GM21786 (cell line): ENCODE data around the gene MXRA7.
"Not testable (repeated sequence)": the region's sequence is repeated elsewhere in the genome, so short reads cannot be mapped to it uniquely, and the experiment has no call there.

Source experiments
- ATAC-seq: cut with Tn5 transposase; IDR thresholded peaks from one replicate; pipeline ENCODE4 v1.9.1; 2021; ENCODE audit not compliant: unreplicated experiment

Gene MXRA7

DNA sequence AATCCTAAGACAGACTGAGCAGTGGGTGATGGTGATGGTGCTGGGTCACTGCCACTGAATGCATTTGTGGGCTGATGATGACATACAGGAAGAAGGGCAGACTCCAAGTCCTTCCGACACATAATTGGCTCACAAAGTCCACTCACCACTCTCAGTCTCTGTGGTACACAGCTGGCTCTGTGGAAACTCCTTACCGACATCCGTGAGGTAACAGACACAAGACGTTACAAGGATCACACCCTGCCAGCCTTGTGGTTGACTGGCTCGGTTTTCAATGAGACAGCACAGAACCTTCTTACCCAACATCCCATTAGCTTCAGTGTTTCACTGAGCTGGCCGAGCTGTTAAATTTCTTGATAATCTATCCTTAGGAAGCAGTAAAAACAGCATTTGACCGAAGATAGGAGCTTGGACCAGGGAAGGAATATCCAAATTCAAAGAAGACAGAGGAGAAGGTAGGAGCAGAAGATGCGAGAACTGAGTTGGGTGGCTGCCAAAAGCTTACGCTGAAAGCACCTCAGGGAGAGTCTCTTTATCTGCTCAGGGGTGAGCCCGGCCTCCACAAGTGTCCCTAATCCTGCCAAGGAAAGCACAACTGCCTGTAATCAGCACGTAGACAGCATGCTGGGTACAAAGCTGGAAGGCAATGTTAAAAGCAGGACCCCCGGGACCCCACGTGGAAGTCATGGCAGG, 5.5 kb upstream of the MXRA7 start:
- no peak for ATAC-seq

DNA sequence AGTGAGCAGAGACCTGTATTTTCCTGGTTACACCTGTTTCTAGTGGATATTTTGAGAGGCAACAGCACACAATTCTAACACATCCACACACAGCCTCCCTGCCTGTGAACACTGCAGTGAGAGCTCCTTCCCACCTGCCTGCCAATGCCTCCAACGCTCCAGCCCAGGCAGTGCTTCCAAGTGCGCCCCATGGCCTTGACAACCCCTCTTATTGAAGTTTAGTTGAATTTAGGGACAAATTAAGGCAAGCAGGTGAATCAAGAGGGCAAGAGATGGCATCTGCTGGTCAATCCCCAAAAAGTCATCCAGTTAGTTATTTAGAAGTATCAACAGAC, 4.7 kb upstream of the MXRA7 start:
- ATAC-seq = no peak

DNA sequence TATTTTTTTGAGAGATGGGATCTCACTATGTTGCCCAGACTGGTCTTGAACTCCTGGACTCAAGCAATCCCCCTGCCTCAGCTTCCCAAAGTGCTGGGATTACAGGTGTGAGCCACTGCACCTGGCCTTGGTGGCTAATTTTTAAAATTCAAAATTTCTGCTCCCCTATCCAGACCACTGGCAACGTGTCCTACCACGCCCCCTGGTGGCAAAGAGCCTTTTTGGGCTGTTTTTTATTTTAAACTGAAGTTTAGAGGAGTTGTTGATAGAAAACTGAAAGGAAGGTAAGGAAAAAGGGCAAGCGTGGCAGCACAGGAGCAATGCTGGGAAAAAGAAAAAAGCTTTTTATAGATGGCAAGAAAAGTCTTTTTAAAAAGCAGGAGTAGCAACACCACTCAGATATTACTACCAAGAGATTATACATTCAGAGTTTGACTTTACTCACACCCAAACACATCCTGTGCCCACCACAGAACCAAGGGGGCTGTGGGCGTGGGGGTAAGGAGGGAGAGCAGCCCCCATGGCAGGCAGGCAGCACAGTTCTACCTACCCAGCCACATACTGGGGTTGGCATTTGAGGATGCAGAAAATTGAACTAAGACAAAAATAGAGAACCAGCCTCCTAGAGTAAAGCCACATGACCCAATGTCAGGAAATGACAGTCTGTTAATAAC, 4.2 kb upstream of the MXRA7 start:
- ATAC-seq = no peak

DNA sequence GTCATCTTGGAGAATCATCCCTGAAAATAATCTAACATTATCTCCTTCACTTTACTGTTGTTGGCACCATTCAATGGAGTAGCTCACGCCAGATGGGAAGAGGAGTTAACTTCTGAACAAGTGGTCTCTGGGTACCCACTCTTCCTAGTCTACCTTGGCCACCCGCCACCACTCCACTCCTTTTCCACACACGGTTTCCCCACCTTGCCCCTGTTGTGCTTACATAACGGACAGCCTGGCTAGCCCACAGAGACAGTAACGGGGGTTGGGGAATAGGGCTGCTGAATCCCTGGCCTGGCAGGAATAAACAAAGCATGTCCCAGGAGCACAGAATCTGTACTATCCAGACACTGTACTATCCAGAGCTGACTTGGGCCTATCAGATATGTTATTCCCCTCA, 3.6 kb upstream of the MXRA7 start:
- no peak for ATAC-seq

DNA sequence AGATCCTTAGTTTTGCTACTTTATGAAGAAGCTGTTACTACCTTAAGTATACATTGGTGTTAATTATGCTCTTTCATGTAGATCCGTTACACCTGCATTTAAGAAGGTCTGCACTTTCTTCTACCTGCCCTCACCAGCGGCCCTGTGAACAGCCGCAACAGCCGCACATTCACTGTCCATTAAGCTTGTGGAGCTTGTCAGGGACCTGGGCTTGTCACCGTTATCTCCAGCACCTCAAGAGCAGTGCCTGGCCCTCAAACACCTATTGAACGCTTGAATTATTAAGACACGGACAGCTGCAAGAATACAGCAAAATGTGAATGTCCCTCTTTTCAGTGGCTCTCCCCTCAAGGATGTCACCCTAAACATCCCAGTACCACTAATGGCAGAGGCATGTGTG, 3.0 kb upstream of the MXRA7 start:
- ATAC-seq = no peak

DNA sequence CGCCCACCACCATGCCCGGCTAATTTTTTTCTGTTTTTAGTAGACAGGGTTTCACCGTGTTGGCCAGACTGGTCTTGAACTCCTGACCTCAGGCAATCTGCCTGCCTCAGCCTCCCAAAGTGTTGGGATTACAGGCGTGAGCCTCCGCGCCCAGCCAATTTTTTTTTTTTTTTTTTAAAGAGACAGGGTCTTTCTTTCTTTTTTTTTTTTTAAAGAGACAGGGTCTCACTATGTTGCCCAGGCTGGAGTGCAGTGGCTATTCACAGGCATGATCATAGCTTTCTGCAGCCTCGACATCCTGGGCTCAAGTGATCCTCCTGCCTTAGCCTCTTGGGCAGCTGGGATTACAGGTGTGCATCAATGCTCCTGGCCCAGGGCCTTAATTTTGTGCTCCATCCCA, 1.6 kb upstream of the MXRA7 start:
- ATAC-seq = not testable (repeated sequence)

DNA sequence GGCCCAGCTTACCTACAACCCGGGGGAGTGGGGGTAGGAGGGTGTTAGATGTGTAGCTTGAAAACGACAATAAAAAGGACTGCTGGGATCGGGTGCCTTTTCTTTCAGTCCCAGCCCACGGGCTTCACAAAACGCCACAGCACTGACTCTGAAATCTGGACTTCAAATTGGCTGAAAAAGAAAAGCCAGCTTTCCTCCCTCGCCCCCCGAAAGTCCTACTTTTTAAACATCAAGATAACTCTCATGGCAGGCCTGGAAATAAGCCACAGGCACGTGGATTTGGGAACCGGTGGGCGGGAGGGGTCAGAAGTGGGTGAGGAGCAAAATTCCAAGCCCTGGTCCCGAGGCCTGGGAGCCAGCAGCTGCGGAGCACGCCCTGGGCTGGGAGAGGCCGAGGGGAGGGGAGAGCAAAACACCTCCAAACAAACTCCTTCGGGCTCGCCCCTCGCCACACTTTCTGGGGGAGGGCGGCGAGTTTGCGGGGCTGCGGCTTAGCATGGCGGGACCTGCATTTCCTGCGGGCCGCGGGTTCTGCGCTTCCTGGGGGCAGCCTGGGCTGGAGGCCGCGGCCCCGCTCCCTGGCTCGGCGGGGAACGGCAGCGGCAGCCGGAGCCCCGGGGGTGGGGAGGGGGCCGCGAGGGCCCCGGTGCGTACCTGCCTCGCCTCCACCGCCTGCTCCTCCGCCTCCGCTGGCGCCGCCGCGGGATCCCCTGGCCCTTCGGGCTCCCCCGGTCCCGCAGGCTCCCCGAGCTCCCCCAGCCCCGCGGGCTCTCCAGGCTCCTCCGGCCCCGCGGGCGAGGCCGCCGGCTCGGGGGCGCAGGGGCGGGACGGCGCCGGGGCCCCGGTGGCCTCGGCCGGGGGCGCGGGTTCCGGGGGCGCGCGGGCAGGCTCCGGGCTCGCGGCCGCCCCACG, 558 bp downstream of the MXRA7 start:
- ATAC-seq = not testable (repeated sequence)

DNA sequence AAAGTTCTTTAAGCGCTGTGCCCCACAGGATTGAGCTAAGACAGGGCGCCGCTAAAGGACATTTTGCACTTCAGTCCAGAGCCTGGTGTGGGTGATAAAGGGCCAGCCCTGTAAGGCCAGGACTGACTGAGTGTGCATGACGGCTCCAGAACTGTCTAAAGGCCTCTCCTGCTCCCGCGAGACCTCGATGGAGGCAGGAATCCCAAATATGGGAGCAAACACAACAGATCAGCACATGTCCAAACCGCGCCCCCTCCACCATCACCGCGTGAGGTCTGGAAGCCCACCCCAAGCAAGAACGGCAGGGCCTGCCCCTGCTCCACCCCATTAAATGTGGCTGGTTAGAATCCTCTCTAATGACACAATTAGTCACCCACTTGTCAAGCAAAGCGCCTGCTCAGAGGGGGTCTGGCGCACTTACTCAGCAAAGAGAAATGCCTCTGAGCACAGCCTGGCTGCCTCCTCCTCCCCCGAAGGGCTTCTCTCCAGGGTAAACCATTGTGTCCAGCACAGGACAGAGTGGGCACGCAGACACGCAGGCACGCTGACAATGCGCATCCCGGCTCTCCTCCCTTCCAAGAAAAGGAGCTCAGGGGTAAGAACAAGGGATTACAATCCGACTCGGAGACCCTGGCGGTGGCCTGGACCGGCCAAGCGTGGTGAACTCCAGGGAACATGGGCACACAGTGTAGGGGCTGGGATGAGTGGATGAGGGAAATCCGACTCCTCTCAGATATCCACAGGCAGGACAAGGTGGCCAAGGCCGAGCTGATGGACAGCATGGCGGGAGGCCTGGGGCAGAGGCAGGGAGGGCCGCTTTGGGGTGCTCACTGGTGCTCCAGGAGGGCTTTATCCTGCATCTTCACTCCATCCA, 1.5 kb downstream of the MXRA7 start:
- no peak for ATAC-seq

DNA sequence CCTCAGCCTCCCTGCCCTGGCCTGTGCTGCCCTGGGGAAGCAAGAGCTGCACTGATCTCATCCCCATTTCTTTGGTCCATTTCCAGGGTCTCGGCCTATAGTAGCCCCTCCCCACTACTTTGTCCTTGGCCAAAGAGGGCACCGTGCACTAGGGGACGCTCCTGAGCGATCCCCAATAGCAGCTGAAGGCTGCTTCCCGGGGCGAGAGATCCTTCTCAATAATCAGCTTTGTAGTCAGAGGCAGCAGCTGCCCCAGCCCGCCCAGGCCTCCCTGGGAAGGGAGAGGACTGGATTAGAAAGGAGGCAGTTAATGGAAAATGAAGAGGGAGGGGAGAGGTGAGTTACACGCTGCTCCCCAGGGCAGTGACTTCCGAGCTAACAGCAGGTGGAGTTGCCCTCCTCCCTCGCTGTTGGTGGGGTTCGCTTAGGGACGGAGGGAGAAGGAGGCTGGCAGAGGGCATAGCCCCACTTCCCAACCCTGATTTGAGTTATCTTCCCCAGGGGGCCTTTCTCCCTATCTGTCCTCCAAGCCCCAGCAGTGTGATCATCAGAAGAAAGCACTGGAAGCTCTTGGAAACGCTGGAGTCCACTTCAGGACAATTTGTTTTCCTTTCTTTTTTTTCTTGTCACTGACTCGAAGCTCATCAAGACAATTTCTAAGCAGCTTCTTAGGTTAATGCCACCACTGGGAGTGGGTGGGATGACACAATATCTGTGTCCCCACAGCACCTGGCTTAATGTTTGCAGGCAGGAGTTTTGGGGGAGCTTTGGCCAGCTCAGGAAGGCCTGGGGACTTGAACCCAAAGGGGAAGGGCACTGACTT, 2.6 kb downstream of the MXRA7 start:
- ATAC-seq = no peak

DNA sequence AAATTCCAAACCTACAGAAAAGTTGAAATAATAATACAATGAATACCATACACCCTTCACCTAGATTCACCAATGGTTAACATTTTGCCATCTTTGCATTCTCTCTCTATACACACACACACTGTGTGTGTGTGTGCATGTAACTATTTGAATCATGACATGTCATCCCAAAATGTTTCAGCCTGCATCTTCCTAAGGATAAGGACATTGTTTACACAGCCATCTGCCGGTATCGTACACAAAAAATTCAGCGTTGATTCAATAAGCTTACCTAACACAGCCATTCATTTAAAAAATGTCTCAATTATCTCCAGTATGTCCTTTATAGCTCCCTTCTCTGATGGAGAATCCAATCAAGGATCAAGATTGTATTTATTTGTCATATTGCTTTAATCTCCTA, 3.9 kb downstream of the MXRA7 start:
- no peak for ATAC-seq

DNA sequence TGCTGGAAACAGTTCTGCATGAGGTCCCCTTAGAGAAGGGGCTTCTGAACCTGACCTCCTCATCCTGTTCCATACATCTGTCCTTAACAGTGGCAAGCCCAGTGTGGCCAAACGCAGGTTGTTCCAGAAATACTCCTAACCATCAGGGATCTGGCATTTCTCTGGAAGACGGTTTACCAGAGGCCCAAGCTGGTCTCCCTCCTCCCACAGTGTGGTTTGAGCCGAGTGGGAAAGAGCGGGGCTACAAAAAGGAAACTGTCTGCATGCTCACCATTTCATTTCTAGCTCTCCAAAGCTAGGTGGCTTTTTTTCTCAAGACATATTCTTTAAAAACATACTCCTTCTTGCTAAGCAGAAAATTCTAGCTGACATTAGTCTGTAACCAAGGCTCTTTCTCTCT, 6.0 kb downstream of the MXRA7 start:
- ATAC-seq = no peak

DNA sequence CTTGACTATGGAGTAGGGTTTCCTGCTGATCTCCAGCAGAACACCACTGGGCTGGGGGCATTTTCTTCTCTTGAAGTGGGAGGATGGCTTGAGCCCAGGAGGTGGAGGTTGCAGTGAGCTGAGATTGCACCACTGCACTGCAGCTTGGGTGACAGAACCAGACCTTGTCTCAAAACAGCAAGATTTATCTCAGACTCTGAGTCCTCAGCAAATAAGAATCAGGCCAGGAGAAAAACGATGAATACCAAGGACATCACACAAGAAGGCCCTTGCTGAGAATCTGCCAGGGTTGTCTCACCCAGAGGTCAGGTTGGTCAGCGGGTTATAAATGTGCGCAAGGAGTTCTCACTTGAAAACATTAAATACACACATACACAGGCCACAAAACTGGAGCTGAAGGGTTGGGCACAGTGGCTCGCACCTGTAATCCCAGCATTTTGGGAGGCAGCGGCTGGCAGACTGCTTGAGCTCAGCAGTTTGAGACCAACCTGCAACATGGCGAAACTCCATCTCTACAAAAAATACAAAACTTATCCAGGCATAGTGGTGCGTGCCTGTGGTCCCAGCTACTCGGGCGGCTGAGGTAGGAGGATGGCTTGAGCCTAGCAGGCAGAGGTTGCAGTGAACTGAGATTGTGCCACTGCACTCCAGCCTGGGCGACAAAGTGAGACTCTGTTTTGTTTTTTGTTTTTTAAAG, 7.7 kb downstream of the MXRA7 start:
- no peak for ATAC-seq

DNA sequence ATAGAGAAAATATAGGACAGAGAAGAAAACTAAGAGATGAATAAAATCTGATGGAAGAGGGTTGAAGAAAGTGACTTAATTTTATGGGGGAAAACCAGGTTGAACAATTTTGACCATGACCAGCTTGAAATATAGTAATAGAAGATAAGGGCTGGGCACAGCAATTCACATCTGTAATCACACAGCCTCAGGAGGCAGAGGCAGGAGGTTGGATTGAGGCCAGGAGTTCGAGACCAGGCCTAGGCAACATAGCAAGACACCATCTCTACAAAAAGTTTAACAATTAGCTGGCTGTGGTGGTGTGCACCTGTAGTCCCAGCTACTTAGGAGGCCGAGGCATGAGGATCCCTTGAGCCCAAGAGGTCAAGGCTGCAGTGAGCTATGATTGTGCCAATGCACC, 8.7 kb downstream of the MXRA7 start:
- no peak for ATAC-seq

DNA sequence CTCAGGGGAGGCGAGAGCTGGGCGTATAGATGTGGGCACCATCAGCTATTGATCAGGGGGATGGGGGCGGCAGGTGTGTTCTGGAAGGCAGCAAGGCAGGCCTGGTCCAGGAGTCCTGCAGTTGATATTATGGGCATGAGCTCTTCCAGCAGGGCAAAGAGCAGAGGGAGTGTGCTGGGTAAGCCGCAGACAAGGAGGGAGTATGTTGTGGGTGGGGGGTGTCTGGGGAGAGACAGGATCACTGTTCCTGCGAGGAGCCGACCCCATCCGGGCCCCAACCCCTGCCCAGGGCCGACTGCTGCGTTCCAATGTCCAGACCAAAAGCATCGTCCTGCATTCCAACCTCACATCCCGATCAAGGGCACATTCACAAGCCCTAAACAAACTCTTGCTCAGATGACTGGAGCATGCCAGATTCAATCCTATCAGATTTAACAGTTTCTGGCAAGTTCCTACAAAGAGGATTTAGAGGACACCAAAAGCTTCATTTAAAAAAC, 9.2 kb downstream of the MXRA7 start:
- ATAC-seq = no peak

DNA sequence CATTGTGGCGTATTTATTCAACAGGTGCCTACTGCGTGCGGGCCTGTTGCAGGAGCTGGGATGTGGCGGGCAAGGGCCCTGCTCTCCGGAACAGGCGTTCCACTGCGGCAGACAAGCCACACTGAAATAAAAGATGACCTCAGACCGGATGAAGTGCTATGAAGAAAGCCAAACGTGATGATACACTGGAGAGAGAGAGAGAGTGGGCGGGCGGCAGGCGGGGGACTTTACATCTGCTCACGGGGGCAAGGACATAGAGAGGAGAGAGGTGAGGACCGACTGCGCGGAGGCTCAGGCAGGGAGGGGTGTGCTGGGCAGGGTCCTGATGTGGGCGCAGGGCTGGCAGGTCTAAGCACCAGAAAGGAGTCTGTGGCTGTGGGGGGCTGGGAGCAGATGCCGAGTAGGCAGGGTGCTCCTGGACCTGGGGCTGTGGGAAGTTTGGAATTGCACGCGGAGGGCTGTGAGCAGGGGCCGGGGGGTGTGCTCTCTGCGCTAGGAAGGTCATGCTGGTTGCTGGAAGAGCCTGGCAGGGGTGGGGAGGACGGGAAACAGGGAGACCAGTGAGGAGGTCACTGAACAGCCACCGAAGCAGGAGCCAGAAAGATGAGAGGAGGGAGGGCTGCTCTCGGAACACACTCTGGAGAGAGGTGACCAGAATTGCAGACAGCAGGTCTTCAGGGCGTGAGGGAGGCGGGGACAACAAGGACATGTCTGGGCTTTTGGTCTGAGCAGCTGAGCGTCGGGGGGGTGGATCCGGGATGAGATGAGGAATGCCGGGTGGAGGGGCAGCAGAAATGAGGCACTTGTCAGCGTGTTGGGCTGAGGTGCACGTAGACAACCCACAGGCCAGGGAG, 9.9 kb downstream of the MXRA7 start:
- no peak for ATAC-seq

DNA sequence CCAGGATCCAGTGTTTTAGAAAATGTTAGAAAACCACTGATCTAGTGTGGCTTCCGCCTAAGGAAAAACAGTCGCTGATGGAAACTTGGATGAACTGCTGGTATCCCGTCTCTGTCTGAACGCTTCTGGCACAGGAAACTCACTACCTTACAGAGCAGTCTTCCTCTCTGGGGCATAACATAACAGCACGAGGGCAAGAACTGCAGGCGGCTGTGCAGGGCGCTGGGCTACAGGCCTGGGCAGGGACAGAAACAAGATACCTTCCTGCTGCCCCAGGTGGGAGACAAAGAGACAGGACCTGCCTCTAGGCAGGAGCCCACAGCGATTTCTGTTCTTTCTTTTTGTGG, 10.5 kb downstream of the MXRA7 start:
- no peak for ATAC-seq

DNA sequence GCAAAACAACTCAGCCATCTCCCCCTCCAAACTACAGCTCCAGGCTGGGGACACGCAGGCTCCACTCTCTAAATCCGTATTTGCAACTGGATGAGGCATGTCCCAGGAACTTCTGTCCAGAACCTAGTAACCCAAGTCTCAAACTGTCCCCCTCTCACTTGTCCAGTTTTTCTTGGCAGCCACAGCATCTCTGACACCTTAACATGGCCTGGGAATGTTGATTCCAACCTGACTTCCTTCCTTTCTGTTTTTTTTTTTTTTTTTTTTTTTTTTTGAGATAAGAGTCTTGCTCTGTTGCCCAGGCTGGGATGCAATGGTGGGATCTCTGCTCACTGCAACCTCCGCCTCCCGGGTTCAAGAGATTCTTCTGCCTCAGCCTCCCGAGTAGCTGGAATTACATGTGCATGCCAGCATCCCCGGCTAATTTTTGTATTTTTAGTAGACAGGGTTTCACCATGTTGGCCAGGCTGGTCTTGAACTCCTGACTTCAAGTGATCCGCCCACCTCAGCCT, 12.2 kb downstream of the MXRA7 start:
- ATAC-seq = not testable (repeated sequence)

DNA sequence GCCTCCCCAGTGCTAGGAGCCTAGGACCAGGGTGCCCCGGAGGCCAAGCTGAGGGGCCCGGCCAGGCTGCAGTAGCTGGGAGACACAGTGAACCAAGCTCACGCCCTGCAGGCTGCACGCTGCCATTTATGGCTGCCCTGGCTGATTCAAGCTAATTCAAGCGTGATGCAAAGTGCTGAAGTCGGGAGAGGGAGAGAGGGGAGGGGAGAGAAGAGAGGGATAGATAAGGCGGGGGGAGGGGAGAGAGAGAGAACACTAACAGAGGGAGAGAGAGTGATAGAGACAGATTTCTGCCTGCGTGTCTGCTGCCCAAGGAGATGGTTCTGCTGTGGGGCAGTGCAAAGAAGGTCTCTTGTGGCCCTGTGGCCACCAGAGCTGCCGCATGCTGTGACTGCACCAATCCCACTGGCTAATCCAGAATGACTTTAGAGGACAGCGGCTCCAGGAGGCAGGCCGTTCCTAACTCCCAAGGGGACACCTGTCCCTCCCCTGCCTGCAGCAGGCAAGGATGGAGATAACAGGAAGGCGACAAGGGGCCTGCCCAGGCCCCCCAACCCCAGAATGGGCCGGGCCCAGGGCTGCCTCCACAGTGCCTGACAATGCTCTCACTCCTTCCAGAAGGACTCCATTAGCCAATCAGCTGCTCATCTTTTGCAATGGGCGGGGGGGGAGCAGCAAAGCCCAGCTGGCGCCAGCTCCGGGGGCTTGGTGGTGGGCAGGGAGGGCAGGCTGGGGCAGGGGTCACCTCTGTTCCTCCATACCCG, 12.9 kb downstream of the MXRA7 start:
- ATAC-seq = no peak
